Nephron (organoid): ENCODE data around the gene RNF220.
A peak's percentile ranks its signal among the peaks of the same experiment; 100 is the strongest.

ENCODE experiments used
- H3K27ac Mint-ChIP-seq, 3 experiments: 2 replicates each; pipeline ENCODE4 v1.8.0; 2020; ENCODE audit warnings: mixed read lengths in 3 of 3, mild to moderate bottlenecking in 2 of 3, moderate library complexity in 1 of 3
- H3K27me3 Mint-ChIP-seq: 2 replicates; pipeline ENCODE4 v1.8.0; 2021; ENCODE audit warnings: low read depth, mild to moderate bottlenecking, moderate library complexity, mixed read lengths
- H3K36me3 Mint-ChIP-seq: 2 replicates; pipeline ENCODE4 v1.8.0; 2020; ENCODE audit warnings: low read depth, mixed read lengths
- H3K4me1 Mint-ChIP-seq: 2 replicates; pipeline ENCODE4 v1.8.0; 2020; ENCODE audit warnings: mixed read lengths
- H3K4me3 Mint-ChIP-seq, 3 experiments: 2 replicates each; pipeline ENCODE4 v1.8.0; 2020; ENCODE audit warnings: mild to moderate bottlenecking in 3 of 3, mixed read lengths in 3 of 3, moderate library complexity in 2 of 3
- H3K9me3 Mint-ChIP-seq: 2 replicates; pipeline ENCODE4 v1.8.0; 2020; ENCODE audit warnings: mixed read lengths
- TF ChIP-seq, protein P1 (sequence below), 3 experiments: fragments of 200-600 bp; sonication (generic); IDR thresholded peaks; one replicate each; pipeline ENCODE4 v1.5.0; 2021; ENCODE audit warnings: antibody characterized with exemption in 3 of 3; ENCODE audit not compliant: unreplicated experiment in 3 of 3

Gene RNF220

GRCh38 chr1:44675186-44675585 is 270.1 kb downstream of the RNF220 start:
- H3K27me3 Mint-ChIP-seq = no peaks in the 10 kb centered on the region
- peak overlapping the region; percentile 85 to 94 (median 87) for H3K4me3 Mint-ChIP-seq
- peaks cover 7% of the 10 kb centered on the region for H3K36me3 Mint-ChIP-seq
- TF ChIP-seq, protein P1, sequence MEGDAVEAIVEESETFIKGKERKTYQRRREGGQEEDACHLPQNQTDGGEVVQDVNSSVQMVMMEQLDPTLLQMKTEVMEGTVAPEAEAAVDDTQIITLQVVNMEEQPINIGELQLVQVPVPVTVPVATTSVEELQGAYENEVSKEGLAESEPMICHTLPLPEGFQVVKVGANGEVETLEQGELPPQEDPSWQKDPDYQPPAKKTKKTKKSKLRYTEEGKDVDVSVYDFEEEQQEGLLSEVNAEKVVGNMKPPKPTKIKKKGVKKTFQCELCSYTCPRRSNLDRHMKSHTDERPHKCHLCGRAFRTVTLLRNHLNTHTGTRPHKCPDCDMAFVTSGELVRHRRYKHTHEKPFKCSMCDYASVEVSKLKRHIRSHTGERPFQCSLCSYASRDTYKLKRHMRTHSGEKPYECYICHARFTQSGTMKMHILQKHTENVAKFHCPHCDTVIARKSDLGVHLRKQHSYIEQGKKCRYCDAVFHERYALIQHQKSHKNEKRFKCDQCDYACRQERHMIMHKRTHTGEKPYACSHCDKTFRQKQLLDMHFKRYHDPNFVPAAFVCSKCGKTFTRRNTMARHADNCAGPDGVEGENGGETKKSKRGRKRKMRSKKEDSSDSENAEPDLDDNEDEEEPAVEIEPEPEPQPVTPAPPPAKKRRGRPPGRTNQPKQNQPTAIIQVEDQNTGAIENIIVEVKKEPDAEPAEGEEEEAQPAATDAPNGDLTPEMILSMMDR (IDR thresholded peaks at IDR 0.05; ENCODE audit: unreplicated experiment in 3 of 3) = no peak
- H3K27ac Mint-ChIP-seq = peak overlapping the region in 2 of 3 experiments; percentile 50 to 87
- peaks cover 28% of the 10 kb centered on the region for H3K4me1 Mint-ChIP-seq
- H3K9me3 Mint-ChIP-seq = no peaks in the 10 kb centered on the region

DNA sequence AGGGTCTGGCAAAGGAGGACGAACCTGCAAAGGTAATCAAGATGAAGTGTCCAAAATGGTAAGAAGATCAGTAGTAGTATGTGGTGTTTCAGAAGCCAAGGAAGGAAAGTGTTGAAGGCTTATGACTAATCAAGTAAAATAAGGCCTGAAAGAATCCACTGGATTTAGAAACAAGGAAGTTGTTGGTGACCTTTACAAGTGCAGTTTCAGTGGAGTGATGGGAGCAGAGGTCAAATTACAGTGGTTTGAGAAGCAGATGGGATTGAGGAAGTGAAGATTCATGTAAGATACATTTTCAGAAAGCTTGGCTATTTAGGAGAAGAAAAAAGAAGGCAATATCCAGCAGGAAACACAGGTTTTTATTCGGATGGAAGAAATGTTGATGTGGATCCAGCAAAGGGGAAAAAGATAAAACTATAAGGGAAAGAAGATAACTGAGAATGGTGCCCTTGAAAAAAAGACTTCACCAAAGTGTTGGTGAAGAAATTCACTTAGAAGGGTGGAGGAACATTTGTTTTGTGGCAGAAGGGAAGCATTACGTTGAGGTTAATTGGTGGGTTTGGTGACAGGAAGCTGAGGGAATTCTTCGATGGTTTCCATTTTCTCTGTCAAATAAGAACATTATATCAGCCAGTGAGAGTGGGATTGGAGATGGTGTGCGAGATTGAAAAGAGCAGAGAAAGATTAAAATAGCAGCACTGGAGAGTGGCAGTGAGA is 271.6 kb downstream of the RNF220 start:
- TF ChIP-seq, protein P1 (IDR thresholded peaks at IDR 0.05; ENCODE audit: unreplicated experiment in 3 of 3) = no peak
- Mint-ChIP-seq H3K27ac (no peak overlapping the region), H3K27me3 (peaks cover 8% of the 10 kb centered on the region), H3K9me3 (no peaks in the 10 kb centered on the region), H3K4me3 (no peak overlapping the region), H3K4me1 (peaks cover 28% of the 10 kb centered on the region), H3K36me3 (peaks cover 9% of the 10 kb centered on the region)

DNA sequence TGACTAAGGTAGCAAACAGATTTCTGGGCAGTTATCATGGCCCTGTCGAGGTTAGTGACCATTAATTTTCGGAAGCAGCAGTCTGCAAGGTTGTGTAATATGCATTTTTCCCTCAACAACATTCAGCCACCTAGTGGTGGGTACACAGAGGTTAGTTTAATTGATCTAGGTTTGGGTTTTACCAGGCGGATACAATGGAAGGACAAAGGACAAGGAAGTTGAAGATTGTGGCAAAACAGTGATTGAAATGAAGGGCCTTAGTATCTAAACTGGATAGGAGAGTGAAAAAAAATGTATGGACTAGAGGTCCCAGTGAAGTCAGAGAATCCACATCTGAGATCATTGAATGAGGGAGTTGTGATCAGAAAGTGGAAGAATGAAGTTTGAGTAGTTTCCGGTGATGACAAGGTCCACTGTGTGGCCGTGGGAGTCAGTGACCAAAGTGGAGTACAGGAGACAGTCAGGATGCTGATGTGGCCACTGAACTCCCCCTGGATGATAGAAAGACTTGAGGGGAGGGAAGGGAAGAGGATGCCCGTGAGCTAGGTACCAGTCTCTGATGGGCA is 272.2 kb downstream of the RNF220 start:
- no peak overlapping the region for H3K27ac Mint-ChIP-seq
- no peak overlapping the region for H3K4me3 Mint-ChIP-seq
- H3K4me1 Mint-ChIP-seq = peaks cover 26% of the 10 kb centered on the region
- H3K9me3 Mint-ChIP-seq = no peaks in the 10 kb centered on the region
- TF ChIP-seq, protein P1 (IDR thresholded peaks at IDR 0.05; ENCODE audit: unreplicated experiment in 3 of 3) = peak; percentile 19 to 32 (median 27)
- H3K27me3 Mint-ChIP-seq = peaks cover 9% of the 10 kb centered on the region
- peaks cover 9% of the 10 kb centered on the region for H3K36me3 Mint-ChIP-seq

- TF ChIP-seq, protein P1 (IDR thresholded peaks at IDR 0.05; ENCODE audit: unreplicated experiment in 3 of 3) = no peak
- H3K27me3 Mint-ChIP-seq = peaks cover 9% of the 10 kb centered on the region
- peaks cover 13% of the 10 kb centered on the region for H3K36me3 Mint-ChIP-seq
- peaks cover 20% of the 10 kb centered on the region for H3K4me1 Mint-ChIP-seq
- H3K4me3 Mint-ChIP-seq = no peak overlapping the region
- no peaks in the 10 kb centered on the region for H3K9me3 Mint-ChIP-seq
- no peak overlapping the region for H3K27ac Mint-ChIP-seq
Observed at GRCh38 chr1:44678120-44678519, 273.1 kb downstream of the RNF220 start.

GRCh38 chr1:44678626-44679025 is 273.6 kb downstream of the RNF220 start:
- TF ChIP-seq, protein P1 (IDR thresholded peaks at IDR 0.05; ENCODE audit: unreplicated experiment in 3 of 3) = no peak
- Mint-ChIP-seq H3K27ac (no peak overlapping the region), H3K9me3 (no peaks in the 10 kb centered on the region), H3K4me1 (peaks cover 15% of the 10 kb centered on the region), H3K27me3 (peaks cover 9% of the 10 kb centered on the region), H3K36me3 (peaks cover 13% of the 10 kb centered on the region), H3K4me3 (no peak overlapping the region)

- Mint-ChIP-seq H3K4me1 (peaks cover 12% of the 10 kb centered on the region), H3K27ac (no peak overlapping the region), H3K27me3 (peaks cover 9% of the 10 kb centered on the region), H3K36me3 (peaks cover 13% of the 10 kb centered on the region), H3K9me3 (no peaks in the 10 kb centered on the region), H3K4me3 (no peak overlapping the region)
- TF ChIP-seq, protein P1 (IDR thresholded peaks at IDR 0.05; ENCODE audit: unreplicated experiment in 3 of 3) = no peak
Observed at GRCh38 chr1:44679468-44679867, 274.4 kb downstream of the RNF220 start.
